Activated effector memory CD4-positive, alpha-beta T cell treated with anti-CD3 and anti-CD28 coated beads, Interleukin-2, amount 50 U/mL, for 16 hours (primary cell): ENCODE results near the gene WDR37.

Source experiments
- DNase-seq: peaks from one replicate; pipeline ENCODE4 v3.0.0-alpha.2; 2020

WDR37 gene

DNA sequence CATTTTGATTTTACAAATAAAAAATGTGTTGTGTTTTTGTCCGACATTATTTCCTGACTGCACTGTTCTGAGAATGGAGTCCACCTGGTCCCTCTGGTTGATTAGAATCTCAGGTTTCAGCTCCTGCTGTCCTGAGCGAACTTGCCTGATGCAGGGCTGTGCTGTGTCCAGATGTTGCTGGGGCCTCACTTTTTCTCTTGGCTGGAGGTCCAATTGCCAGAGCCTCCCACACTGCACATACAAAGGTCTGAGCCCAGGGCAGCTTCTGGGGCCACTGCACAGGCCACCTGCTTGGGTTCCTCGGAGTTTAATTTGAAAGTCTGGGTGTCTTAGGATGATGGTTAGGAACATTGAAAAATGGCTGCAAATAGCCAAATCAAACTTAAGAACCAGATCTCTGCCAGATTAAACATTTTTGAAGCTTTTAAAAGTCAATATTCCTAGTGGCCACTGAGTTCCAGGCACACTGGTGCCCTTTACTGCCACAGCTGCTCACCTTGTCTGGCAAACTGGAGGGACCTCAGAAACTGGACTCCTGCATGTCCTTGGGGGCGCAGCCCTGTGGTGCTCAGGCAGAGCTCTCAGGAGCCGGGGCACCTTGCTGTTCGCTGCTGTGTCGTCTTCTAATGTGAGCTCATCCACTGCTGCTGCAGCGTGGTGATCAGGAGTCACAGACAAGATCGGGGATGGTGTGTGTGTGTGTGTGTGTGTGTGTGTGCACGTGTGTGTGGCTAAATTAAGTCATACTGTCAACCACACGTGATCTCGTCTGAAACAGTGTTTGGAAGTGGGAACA lies 75.0 kb downstream of the WDR37 start:
- no peak for DNase-seq

DNA sequence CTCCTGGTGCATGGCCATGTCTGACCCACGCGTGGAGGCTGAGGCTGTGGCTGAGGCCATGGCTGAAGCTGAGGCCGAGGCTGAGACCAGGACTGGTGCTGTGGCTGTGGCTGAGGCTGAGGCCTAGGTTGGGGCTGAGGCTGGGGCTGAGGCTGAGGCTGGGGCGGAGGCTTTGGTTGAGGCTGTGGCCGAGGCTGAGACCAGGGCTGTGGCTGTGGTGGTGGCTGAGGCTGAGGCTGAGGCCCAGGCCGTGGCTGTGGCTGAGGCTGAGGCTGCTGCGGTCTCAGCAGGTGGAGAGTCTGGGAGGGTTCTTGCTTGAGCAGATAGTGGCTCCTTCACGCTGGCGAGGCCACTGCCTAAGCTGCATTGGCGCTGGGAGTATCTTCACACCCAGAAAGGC lies 76.4 kb downstream of the WDR37 start:
- DNase-seq = no peak

DNA sequence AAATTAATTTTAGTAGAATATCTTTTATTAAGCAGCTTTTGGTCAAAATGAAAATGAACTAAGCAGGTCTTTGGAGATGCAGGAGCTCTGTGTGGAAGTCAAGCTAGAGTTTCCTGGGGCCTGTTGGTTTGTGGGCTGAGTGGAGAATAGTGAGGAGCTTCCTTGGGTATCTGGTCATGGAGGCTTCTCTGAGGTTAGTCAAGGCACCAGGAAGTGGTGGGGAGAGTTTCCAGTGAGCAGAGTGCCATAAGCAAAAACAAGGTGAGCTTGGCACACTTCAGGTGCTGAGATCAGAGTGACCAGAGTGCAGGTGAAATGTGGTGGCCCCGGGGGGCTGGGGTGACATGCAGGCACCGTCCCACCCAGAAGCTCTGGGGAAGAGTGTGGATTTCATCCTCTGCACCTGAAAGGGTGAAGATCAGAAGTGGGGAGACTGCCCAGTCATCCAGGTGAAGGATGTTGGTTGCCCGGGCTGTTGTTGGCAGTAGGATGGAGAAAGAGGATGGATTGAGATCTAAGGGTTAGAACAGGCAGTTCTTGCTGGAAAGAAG lies 77.4 kb downstream of the WDR37 start:
- DNase-seq = no peak

DNA sequence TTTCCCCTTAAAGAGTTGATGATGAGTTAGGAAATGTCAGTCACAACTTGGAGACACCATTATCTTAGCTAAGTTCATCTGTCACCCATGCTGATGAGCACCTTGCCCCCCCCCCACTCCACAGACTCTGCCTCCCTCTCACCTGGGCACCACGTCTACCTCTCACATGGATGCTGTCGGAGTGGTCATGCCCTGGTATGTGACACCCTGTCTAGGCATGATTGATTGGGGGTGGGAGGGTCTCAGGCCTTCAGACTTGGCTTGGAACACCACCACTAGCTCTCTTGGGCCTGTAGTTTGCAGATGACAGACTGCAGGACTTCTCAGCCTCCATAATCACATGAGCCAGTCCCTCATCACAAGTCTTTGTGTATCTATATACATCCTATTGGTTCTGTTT lies 78.0 kb downstream of the WDR37 start:
- no peak for DNase-seq

DNA sequence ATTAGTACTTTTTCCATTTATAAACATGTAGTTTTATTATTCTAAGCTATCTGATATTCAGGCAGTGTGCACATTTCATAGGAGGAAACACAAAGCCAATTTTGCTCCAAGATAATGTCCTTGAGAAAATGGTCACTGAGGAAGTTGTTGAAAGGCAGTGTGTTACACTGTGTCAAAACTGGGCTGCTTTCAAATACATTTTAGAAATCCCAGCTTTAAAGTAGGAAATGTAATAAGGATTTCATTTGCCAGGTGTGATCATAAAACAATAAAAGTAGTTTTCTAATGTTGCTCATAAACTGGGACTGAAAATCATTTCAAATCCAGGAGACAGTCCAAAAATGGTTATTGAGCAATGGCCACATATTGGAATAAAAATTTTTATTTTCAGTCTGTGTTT lies 80.1 kb downstream of the WDR37 start:
- DNase-seq = no peak

DNA sequence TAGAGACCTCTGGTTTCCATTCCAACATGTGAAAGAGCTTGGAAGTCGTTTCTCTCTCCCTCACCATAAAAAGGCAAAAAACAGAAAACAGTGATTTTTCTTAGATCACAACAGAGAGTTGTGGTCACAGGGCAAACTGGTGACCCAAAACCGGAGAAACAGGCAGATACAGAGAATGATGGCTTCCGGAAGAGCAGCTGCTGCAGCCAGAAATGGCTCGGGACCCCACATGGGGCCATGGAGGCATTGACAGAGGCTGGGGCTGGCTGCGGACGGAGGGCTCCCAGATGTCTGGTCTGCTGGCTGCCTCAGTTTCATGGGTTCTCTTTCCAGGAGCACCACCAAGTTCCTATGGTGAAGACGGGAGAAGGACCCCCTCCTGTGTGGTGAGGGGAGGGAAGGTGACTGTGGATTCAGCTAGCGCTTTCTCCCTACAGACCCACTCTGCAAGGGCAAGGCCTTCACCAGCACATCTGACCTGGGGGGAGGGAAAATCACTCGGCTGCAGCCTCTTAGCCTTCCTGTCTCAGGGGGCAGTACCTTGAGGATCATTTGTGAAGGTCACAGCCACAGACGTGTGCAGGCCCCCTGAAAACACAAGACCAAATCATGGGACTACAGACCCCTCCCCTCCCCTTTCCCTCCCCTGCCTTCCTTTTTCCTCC lies 81.4 kb downstream of the WDR37 start:
- DNase-seq = no peak

DNA sequence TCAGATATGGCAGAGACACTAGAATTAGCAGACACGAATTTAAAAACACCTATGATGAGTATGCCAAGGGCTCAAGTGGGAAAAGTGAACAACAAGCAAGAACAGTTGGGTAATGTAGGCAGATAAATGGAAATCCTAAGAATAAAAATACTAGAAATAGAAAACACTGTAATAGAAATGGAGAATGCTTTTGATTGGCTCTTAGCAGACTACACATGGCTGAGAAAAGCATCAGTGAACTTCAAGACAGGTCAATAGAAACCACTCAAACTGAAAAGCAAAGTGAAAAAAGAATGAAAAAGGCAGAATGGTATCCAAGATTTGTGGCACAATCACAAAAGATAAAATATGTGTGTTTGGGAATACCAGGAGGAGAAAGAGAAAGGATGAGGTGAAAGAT lies 82.3 kb downstream of the WDR37 start:
- no peak for DNase-seq

DNA sequence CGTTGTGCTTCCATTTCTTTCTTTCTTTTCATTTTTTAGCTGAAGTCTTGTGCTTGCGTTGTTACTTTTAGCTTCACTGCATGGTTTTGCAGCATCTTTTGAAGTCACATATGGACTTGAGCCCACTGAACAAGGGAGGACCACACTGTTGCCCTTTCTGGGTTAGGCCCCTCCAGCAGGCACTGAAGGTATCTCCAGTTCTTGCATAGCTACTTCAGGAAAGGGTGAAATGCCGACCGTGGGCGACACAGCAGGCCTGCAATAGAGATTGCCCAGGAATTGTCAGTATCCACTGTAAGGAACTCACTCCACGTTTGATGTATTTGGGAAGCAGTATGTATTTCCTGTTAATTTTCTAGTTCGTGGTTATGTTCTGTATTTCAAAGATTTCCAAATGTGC lies 85.1 kb downstream of the WDR37 start:
- no peak for DNase-seq

DNA sequence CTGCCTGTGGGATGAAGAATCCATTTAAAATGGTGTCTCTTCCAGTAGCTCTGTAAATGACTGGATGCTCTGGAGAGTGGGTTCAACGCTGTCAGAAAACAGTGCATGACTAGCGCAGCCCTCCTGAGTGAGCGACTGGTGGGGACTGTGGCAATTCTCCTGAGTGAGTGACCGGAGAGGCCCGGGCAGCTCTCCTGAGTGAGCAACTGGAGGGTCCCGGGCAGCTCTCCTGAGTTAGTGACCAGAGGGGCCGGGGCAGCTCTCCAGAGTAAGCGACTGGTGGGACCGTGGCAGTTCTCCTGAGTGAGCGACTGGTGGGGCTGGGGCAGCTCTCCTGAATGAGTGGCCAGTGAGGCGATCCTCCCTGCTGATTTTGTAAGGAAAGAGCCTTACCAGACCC lies 85.5 kb downstream of the WDR37 start:
- DNase-seq = no peak

DNA sequence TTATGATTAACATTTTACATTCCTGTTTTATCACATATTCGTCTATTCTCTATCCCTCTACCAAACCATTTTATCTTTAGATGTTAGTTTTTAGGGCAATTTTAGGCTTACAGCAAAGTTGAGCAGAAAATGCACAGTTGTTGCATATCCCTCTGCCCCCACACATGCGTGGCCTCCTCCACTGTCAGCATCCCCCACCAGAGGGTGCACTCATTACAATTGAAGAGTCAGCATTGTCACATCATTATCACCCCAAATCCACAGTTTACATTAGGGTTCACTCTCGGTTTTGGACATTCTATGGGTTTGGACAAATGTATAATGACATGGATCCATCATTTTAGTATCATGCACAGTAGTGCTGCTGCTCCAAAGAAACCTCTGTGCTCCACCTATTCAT lies 86.4 kb downstream of the WDR37 start:
- no peak for DNase-seq

DNA sequence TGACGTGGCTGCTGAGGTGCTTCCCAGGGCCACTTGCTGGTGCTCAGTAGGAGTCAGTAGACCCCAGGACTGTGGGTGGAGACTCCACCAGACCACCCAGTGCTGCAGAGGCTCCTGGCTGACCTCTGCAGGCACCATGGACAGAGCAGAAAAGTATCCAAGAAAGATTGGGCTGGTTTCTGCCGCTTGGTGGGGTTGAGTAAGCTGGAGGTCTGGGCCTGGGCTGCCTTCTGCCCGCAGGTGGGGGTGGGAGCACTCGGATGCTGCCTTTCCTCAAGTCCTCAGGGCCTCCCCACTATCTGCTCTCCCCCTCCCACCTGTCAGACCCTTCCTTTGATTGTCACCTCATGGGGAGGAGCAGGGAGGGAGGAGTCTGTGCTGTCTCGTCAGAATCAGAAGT lies 91.6 kb downstream of the WDR37 start:
- DNase-seq = no peak

DNA sequence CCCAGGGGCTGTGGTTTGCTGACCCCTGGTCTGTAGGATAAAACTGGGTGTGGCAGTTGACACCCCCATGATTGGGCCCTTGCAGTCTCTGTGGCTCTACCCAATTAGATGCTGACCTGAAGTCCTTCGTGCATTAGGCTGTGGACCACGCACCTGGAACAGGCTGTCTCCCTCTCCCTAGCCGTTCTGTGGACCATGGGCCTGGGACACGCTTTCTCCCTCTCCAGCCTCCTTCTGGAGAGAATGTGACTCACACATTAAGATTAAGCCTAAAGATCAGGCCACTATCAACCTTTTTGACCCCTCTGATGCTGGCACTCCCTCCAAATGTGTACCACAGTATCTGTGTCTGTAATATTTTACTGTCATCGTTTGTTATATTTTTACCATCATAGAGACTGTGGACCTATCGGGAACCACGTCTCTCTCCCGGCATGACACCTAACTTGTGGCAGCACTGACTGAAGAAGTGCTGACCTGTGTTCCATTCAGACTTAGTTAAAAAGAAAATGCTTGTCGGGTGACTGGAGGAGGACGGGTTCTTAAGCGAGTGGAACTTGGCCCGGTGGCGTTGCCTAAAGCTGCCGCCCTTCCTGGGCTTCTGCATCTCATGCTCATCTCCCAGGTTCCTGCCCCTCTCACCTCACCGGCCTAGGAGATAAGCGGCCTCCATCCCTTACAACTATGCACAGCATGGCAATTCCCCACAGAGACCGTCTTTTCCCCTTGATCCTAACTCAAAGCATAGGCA lies 92.8 kb downstream of the WDR37 start:
- no peak for DNase-seq

DNA sequence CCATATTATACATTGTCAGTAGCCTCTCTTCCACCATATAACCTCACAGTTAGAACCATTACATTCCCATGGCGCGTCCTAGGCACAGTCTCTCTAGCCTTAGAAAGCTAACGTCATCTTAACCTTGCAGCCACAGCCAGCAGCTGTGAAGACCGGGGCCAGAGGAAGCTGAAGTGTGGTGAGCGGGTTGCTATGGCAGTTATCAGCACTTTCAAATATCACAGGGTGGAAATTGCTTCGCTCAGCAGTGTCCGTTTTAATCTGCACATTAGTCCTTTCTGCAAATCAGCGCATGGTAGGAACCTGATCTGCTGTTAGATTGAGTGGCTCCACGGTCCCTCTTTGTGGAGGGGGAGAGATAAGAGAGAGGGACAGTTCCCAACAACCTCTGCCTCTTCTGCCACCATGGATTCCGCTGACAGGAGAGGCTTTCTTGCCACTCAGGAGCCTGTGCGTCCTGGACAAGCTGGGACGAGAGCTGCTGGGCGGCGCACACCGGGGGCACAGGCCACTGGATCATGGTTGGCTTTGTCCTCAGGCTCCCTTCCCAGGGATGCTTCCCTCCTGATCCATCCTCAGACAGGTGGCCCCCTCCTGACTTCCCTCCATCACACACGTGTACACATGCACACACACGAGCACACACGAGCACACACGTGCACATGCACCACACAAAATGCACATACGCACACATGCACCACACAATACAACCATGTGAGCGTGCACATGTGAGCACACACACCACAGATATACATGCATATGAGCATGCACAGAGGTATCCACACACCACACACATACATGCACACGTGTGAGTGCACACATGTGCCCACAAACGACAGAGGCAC lies 93.8 kb downstream of the WDR37 start:
- no peak for DNase-seq

DNA sequence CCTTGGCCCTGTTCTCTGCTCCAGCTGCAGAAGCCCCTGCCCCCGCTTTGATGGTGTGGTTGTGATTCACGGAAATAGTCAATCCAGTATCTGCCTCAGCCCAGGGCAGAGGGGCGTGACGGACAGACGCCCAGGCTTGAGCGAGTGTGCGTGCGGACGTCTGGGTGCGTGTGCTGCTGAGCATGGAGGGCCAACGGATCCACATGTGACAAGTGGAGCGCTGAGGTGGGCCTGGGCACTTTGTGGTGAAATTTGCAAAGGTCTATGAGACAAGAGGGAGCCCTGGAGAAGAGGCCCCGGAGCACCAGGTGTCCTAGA lies 94.4 kb downstream of the WDR37 start:
- no peak for DNase-seq

DNA sequence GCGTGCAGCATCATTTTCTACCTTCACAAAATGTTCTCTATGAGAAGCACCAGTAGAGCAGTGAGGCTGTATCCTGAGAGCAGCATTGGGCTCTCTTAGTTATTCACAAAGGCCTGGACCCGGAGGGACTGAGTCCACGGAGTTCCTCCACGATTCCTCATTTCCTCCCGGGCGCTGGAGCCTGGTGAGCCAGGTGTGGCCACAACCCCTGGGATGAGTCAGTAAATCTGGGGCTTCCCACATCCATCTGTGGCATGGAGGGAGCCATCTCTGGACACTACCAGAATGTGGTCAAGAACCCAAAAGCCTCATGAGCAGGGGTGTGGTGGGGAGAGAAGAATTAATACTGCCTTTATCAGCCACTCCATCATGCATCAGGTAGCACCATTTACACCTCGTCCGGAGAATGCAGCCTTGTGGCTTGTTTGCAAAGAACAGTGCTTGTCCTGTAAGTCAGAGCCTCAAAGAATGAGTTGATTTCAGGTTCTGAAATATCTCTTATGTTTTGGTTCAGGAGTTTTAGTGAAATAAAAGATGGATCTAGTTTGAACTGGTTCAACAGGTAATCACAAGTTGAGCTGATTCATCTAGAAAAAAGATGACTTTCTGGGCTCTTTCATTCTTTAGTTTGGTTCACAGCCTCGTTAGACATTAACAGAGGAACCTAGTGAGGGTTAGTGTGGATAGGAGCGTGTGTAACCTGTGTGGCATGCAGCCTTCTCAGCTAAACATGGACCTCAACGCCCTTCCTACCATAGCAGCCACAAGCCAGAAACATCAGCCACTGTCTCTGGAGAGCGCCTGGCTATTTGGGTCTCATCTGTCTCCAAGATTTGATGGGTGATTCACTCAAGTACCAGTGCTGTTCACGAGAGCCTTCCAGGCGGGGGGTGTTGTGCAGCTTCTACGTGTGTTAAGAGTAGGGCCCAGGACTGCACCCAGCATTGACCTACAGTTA lies 95.2 kb downstream of the WDR37 start:
- DNase-seq = no peak

DNA sequence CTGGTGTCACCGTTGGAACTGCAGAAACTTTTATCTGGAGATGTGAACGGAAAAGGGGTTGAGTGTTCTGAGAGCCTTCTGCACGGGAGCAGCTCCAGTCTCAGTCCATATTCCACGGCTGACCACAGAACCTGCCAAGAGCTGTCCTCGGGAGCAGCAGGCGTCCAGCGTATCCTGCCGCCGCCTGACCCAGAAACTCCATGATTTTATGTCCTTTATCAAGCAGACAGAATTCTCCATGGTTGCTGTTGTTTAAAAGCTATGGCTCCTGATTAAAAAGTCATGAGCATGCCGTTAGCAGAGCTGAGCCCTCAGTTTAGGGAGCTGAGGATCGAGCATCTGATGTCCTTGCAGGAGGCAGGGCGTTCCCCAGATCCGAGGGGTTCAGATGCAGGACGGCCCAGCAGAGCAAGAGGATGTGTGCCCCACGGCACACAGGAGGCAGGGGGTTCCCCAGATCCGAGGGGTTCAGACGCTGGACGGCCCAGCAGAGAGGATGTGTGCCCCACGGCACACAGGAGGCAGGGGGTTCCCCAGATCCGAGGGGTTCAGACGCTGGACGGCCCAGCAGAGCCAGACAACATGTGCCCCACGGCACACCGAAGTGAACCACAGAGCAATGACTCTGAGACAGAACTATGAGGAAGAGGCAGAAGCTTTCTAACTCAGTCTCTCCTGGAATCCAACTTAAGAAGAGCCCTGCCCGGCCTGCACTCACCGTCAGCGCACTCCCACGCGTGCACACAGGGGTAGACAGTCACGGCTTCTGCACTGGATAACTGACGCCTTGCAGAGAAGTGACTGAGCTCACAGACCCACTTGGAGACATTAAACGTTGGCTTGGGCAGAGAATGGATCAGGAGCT lies 96.4 kb downstream of the WDR37 start:
- DNase-seq = no peak

DNA sequence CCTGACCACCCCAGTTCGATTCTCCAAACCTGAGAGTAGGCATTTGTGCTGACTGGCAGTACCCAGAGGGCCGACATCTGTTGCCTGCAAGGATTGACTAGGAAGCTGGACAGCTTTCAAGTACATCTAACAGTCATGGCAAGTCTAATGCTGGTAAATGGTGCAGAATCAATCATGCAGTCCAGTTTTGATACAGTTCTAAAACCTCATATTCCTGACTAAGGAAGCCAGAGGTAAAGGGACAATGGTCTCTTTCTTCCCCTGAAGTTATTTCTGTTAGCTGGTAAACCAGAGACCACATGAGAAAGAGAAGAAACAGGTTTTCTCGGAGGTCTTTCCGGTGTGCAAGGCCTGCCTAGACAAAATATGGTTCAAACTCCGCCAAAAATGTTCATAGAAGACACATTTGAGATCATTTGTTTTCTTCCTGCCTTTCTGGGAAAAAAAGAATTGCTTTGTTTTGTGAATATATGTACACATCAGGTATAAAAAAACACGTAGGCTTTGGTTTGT lies 97.1 kb downstream of the WDR37 start:
- no peak for DNase-seq

DNA sequence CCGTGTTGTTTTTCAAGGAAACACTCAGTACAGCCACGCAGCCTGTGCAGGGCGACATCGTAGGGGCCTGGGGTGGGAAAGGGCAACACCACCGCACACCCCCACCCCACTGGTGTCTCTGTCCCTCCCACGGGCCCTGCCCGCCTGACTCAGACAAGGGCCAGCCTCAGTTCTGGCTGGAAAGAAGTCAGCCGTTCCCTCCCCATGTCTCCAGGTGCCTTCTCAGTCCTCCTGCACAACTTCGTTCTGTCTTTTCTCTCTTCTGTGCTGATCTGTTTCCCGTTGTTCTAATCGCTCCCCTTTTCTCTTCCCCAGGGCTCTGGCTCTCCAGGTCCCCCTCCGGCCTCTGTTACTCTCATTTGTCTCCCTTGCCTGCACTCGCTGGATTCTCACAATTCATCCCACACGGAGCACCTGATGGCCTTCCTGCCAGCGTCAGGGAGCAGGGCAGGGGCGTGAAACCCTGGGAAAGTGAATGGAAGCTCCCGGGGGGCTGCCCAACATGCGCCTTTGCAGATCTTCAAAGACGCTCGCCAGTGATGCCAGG lies 97.7 kb downstream of the WDR37 start:
- no peak for DNase-seq

DNA sequence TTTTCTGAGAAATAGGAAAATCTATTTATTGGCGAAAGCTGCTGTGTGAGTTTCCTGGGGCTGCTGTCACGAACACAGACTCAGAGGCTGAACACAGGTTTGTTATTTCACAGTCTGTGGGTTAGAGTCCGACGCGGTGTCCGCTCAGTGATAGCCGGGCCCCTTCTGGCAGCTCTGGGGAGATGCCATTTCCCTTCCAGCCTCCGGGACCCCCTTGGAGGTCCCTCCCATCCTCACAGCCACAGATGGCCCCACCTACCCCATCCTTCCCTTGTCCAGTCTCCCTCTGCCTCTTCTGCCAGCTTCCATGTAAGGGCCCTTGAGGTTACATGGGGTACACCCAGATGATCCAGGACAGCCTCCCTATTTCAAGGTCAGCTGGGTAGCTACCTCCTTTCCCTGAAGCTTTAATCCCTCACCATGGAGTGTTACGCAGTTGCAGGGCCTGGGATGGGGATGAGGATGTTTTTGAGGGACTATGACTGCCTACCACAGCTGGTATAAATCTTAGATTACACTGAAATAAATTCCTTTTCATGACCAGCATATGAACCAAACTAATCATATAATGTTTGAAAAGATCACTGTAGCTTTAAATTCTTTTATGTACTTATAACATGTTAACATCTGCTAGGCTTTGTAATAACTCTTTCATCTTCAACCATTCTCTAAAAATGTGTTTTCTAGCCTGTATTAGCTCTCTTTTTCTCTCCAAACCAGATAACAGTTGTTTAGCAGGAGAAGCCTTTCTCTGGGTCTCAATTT lies 98.5 kb downstream of the WDR37 start:
- peak; percentile 37 for DNase-seq
